Immature natural killer cell (primary cell): ENCODE measurements around the gene CELF4. TPM values are rescaled to one million over a fixed set of nuclear protein-coding genes. Genes with fewer than 3 reads are reported as not detected.

Source experiments
- DNase-seq, 3 donors: peaks; one replicate each; pipeline ENCODE4 v3.0.0; 2022; ENCODE audit warnings: mixed read lengths in 1 of 3
- H3K27ac Mint-ChIP-seq, 6 donors: one replicate each; pipeline ENCODE4 v1.8.0; 2020; ENCODE audit warnings: mixed read lengths in 6 of 6, mild to moderate bottlenecking in 5 of 6, inconsistent platforms in 4 of 6, moderate library complexity in 3 of 6
- H3K27me3 Mint-ChIP-seq, 3 donors: one replicate each; pipeline ENCODE4 v1.8.0; 2020 to 2021; ENCODE audit warnings: low read depth in 3 of 3, mild to moderate bottlenecking in 3 of 3, mixed read lengths in 3 of 3, moderate library complexity in 3 of 3, inconsistent platforms in 1 of 3
- H3K36me3 Mint-ChIP-seq, 3 donors: one replicate each; pipeline ENCODE4 v1.8.0; 2020; ENCODE audit warnings: mixed read lengths in 3 of 3, inconsistent platforms in 2 of 3, mild to moderate bottlenecking in 2 of 3
- H3K4me1 Mint-ChIP-seq, 2 donors: one replicate each; pipeline ENCODE4 v1.8.0; 2020; ENCODE audit warnings: inconsistent platforms in 2 of 2, mild to moderate bottlenecking in 2 of 2, mixed read lengths in 2 of 2, moderate library complexity in 1 of 2
- H3K4me3 Mint-ChIP-seq, 5 donors: one replicate each; pipeline ENCODE4 v1.8.0; 2020; ENCODE audit warnings: mild to moderate bottlenecking in 5 of 5, mixed read lengths in 5 of 5, inconsistent platforms in 3 of 5, moderate library complexity in 3 of 5
- H3K9me3 Mint-ChIP-seq, 6 donors: one replicate each; pipeline ENCODE4 v1.8.0; 2020; ENCODE audit warnings: mild to moderate bottlenecking in 6 of 6, mixed read lengths in 6 of 6, inconsistent platforms in 4 of 6, moderate library complexity in 3 of 6
- polyA plus RNA-seq, 3 donors: library from polyadenylated mRNA; unstranded; fragments of 300-500 nt; fragmentation: Illumina TruSeq; gene quantifications; one replicate each; pipeline ENCODE4 v1.2.3, GENCODE V29; 2021

Gene CELF4
- polyA plus RNA-seq, 3 donors from 2014 or later, result 0.07 to 0.13 TPM; not detected in 1

DNA sequence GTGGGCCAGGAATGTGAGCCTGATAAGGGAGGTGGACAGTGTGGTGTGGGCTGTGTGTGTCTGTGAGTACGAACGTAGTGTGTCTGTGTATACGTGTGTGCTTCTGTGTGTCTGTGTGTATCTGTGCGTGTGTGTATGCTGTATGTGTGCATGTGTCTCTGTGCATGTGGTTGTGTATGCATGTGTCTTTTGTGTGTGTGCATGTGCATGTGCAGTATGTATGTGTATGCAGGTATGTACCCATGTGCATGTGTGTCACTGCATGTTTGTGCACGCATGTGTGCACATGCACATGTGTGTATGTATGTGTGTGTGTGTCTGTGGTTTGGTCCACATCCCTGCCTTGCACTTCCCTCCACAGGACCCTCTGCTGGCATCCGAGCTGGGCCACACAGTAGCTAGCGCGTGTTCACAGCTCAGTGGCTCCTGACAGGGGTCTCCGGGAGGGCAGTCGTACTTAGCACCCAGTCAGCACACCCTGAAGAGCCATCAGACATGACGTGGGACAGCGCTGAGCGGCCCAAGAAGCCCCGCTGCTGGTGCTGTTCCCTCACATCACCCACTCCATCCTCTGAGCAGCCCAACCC lies 114.3 kb downstream of the CELF4 start:
- no peaks in the 10 kb centered on the region for H3K36me3 Mint-ChIP-seq
- DNase-seq, result no peak
- H3K4me1 Mint-ChIP-seq, result no peaks in the 10 kb centered on the region
- no peak overlapping the region for H3K4me3 Mint-ChIP-seq
- H3K27me3 Mint-ChIP-seq, result peaks cover 1 to 4% (median 2%) of the 10 kb centered on the region in 3 donors
- no peak overlapping the region for H3K27ac Mint-ChIP-seq
- H3K9me3 Mint-ChIP-seq, result peaks cover 0 to 3% (median 0%) of the 10 kb centered on the region in 6 donors

DNA sequence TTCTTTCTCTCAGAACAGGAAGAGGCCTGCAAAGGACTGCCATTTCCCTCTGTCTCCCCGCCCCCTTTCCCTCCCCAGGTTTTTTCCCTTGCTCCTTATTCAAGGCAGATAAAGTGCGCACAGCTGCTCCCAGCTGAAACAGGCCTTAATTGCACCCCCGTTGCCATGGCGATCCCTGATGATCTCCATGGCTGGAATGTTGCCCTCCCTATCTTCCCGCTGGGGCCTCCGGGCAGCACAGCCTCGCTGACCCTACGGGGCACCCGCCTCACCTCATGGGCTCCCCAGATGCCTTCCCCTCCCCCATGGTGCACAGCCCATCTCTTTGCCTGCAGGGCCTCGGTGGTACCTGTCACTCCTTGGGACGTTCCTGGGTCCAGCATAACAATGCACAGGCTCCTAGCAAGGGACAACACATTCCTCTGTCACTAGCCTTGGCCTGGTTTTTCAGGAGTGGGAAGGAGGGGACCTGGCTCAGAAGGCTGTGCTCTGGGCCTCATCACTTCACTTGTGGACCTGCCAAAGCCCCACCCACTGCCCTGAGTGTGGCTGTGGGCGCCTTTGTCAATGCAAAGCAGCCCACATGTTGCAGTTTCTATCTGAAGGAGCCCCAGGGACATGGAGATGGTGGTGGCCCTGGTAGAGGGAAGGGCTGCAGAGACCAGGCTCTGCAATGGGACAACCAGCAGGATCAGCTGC lies 115.0 kb downstream of the CELF4 start:
- no peak overlapping the region for H3K27ac Mint-ChIP-seq
- peaks cover 1 to 4% (median 4%) of the 10 kb centered on the region in 3 donors for H3K27me3 Mint-ChIP-seq
- no peaks in the 10 kb centered on the region for H3K36me3 Mint-ChIP-seq
- no peak for DNase-seq
- no peaks in the 10 kb centered on the region for H3K4me1 Mint-ChIP-seq
- H3K4me3 Mint-ChIP-seq, result no peak overlapping the region
- H3K9me3 Mint-ChIP-seq, result peaks cover 0 to 3% (median 0%) of the 10 kb centered on the region in 6 donors

DNA sequence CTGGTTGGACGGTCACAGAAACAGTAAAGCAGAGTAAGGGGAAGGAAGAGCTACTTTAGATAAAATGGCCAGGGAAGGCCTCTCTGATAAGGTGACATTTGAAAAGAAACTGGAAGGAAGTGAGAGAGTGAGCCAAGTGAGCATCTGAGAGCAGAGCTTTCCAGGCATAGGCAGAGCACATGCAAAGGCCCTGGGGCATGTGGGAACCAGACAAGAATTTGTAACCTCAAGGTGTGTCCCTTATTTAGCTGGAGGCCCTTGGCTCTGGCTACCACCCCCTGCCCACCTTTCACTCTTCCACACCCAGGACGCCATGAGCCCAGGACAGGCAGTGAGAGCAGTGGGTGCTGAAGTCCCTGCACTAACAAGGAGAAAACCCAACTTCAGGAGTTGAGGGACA lies 116.0 kb downstream of the CELF4 start:
- Mint-ChIP-seq H3K9me3 (peaks cover 0 to 3% (median 0%) of the 10 kb centered on the region in 6 donors), H3K4me1 (no peaks in the 10 kb centered on the region), H3K4me3 (no peak overlapping the region), H3K27ac (no peak overlapping the region), H3K27me3 (peaks cover 1 to 6% (median 4%) of the 10 kb centered on the region in 3 donors), H3K36me3 (no peaks in the 10 kb centered on the region)
- no peak for DNase-seq

DNA sequence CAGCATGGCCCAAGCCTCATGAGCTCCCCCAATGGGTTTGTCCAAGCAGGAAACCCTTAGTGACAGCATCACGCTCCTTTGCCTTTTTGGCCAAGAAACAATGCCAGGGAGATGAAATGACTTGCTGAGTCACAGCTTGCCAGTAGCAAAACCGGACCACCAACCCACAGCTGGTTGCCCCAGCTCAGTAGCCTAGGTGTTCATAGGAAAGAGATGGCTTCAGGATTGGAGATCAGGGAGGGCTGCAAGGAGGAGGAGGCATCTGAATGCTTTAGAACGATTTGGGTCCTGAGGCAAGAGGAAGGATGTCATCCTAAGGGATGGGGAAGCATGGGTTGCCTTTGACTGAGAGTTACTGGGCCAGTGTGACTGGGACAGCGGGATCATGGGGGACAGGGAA lies 116.7 kb downstream of the CELF4 start:
- no peak overlapping the region for H3K27ac Mint-ChIP-seq

DNA sequence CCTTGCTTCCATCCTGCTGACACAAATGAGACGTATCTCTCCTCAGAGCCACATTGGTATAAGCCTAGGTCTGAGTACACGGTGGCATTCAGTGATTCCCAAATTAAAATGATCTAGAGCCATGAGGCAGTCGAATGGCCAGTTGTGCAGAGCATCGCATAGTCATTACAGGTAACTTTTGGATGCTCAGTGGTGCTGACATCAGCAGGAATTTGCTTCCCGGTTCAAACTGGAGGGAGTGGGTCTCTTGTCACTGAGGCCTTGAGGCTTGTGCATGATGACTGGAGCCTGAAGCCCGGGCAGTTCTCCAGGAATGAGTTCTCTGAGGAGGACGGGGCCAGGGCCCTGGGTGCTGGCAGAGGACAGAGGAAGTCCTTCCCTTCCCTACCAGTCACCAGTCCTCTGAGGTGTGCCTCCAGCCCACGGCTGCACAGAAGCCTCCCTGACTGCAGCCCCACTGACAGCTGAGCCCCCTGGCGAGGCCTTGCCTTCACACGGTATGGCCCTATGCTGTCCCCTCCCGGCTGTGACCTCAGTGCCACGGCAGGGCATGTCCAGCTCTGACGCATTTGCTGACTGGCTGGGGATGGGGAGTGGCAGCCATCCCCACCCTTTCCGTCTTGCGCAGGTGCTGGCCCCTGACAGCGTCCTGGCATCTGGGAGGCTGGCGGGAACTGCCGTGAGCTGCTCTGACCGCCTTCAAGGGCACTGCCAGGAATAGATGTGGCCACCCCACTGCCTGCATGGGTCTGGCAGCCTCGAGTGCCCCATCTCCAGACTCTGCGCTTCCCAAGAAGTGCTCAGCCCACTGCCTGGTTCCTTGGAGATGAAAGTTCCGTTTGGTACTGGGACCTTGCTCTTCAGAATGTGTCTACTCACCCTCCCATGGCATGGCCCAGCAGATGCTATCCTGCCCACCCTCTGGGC lies 117.4 kb downstream of the CELF4 start:
- Mint-ChIP-seq H3K9me3 (peaks cover 0 to 6% (median 0%) of the 10 kb centered on the region in 6 donors), H3K36me3 (no peaks in the 10 kb centered on the region), H3K4me3 (no peak overlapping the region), H3K27ac (no peak overlapping the region), H3K4me1 (no peaks in the 10 kb centered on the region), H3K27me3 (peaks cover 1 to 6% (median 5%) of the 10 kb centered on the region in 3 donors)
- DNase-seq, result no peak

More for the DNA sequence above, 116.7 kb downstream of the CELF4 start:
- Mint-ChIP-seq H3K27me3 (peaks cover 1 to 7% (median 6%) of the 10 kb centered on the region in 3 donors), H3K36me3 (no peaks in the 10 kb centered on the region), H3K4me1 (no peaks in the 10 kb centered on the region), H3K9me3 (peaks cover 0 to 5% (median 0%) of the 10 kb centered on the region in 6 donors), H3K4me3 (no peak overlapping the region)
- no peak for DNase-seq

DNA sequence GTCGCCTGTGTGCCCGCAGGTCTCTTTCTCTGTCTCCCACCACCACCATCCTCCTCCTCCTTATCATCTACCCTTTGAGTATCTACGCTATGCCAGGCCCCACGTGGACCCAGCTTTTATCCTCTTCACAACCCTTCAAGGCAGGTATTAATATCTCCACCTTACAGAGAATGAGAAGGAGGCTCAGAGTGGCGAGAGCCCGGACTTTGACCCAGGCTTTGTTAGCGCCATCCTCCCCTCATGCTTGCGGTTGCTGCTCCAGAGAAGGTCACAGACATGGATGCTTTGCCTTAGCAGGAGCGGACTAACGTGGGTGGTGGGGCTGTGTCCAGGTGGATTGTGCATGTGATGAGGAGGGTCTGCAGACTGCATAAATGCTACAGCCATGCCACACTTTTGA lies 119.8 kb downstream of the CELF4 start:
- DNase-seq, result no peak
- no peak overlapping the region for H3K27ac Mint-ChIP-seq
- H3K36me3 Mint-ChIP-seq, result no peaks in the 10 kb centered on the region
- peaks cover 1 to 7% (median 4%) of the 10 kb centered on the region in 3 donors for H3K27me3 Mint-ChIP-seq
- H3K4me1 Mint-ChIP-seq, result no peaks in the 10 kb centered on the region
- H3K4me3 Mint-ChIP-seq, result no peak overlapping the region
- H3K9me3 Mint-ChIP-seq, result peaks cover 0 to 6% (median 0%) of the 10 kb centered on the region in 6 donors

DNA sequence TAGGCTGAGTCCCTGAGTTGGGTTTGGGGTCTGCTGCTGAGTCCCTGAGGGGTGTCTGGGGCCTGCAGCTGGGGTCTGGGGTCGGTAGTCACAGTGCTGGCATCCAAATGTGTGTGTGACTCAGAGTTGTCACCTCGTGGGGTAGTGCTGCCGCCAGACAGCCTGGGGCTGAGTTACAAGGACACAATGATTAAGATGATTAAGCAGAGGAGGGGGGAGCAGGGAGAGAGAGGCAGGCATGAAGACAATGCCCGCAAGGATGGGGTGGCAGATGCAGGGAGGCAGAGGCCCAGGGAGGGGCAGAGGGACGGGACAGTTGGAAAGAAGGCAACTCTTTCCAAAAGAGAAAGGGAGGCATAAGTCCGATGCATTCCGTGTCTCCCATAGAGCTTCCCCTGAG lies 120.2 kb downstream of the CELF4 start:
- Mint-ChIP-seq H3K4me3 (no peak overlapping the region), H3K27ac (no peak overlapping the region), H3K36me3 (no peaks in the 10 kb centered on the region), H3K4me1 (no peaks in the 10 kb centered on the region), H3K27me3 (peaks cover 1 to 7% (median 4%) of the 10 kb centered on the region in 3 donors), H3K9me3 (peaks cover 0 to 6% (median 0%) of the 10 kb centered on the region in 6 donors)
- no peak for DNase-seq

DNA sequence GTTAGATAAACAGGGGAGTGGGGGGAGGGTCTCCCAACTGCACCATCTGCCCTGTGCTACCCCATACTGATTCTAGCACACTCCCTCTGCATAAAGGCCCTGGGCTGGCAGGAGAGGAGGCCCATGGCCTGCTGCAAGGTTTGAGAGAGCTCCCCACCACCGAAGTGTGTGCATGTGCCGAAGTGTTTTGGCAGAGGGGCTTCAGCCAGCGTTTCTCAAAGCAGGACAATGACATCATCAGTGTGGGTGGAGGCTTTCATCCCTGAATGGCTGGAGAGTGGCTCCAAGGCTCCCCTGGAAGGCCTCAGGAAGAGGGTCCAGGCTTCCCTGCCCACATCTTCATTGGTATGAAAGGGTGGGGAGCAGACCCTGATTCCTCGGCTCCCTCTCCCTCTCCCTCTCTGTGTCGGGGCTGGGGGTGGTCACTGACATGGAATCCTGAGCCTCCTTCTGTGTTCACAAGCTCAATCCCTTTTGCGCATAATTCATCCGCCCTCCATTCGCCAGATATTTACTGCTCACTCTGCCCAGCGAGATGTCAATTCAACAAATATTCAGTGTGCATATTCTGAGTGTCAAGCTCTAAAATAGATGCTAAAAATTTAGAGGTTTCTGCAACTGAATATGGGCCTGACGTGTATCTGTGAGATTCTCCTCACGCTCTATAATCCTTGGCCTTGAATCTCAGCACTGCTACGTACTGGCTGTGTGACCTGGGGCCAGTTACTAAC lies 122.1 kb downstream of the CELF4 start:
- no peak for DNase-seq
- no peak overlapping the region for H3K4me3 Mint-ChIP-seq
- no peaks in the 10 kb centered on the region for H3K36me3 Mint-ChIP-seq
- peaks cover 0 to 3% (median 0%) of the 10 kb centered on the region in 6 donors for H3K9me3 Mint-ChIP-seq
- H3K27ac Mint-ChIP-seq, result no peak overlapping the region
- H3K4me1 Mint-ChIP-seq, result no peaks in the 10 kb centered on the region
- peaks cover 1 to 7% (median 2%) of the 10 kb centered on the region in 3 donors for H3K27me3 Mint-ChIP-seq

DNA sequence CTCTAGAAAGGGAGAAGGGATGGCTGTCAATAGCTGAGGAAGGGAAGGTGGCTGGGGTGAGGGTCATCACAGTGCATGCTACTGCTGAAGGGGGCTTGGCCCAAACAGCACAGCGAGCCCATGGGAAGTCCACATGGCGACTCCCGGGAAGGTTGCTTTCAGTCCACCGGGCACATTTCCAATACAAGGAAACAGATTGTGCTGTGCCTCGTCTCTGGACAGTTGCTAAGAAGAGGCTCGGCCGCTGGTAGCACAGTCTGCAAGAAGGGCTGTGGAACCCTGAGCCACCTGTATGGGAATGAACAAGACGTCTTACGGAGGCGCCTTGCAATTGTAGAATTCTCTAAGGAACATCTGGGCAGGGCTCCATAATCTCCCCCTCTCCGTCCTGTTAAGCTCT lies 123.1 kb downstream of the CELF4 start:
- no peak overlapping the region for H3K4me3 Mint-ChIP-seq
- H3K4me1 Mint-ChIP-seq, result no peaks in the 10 kb centered on the region
- no peak for DNase-seq
- H3K27me3 Mint-ChIP-seq, result peaks cover 1 to 12% (median 2%) of the 10 kb centered on the region in 3 donors
- peaks cover 0 to 3% (median 0%) of the 10 kb centered on the region in 6 donors for H3K9me3 Mint-ChIP-seq
- no peaks in the 10 kb centered on the region for H3K36me3 Mint-ChIP-seq
- no peak overlapping the region for H3K27ac Mint-ChIP-seq

DNA sequence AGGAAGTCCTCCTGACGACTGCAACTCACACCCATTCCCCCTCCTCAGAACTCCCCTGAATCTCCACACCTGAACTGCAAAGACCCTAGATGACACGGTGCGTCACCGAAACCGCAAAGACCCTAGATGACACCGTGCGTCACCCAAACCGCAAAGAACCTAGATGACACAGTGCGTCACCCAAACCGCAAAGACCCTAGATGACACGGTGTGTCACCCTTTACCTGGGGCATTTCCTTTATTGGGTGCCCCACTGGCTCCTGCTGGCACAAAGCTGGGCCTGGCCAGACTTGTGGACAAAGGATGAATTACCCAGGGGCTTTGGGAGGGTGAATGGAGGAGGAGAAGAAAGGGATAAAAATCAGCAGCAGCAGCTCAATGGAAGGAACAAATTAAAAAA lies 123.8 kb downstream of the CELF4 start:
- no peaks in the 10 kb centered on the region for H3K4me1 Mint-ChIP-seq
- H3K4me3 Mint-ChIP-seq, result no peak overlapping the region
- H3K27ac Mint-ChIP-seq, result no peak overlapping the region
- peaks cover 0 to 3% (median 0%) of the 10 kb centered on the region in 6 donors for H3K9me3 Mint-ChIP-seq
- peaks cover 1 to 12% (median 2%) of the 10 kb centered on the region in 3 donors for H3K27me3 Mint-ChIP-seq
- no peaks in the 10 kb centered on the region for H3K36me3 Mint-ChIP-seq
- DNase-seq, result no peak

DNA sequence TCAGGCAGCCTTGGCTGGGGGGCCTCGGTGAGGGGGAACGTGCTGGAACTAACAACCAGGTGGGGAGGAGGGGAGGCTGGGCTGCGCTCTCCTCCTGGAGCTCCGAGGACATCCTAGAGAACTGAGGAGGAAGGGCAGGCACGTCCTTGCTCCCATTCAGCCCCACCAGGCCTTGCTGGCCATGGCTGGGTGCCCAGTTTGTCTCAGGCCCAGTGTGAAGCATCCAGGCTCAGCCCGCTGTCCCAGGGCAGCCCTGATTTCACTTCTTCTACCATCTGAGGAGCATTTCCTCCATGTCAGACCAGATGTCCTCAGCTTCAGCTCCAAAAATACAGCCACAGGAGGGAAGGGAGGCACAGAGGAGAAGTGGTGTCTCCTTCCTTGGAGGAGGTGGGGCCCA lies 125.4 kb downstream of the CELF4 start:
- Mint-ChIP-seq H3K27me3 (peaks cover 1 to 10% (median 2%) of the 10 kb centered on the region in 3 donors), H3K4me3 (no peak overlapping the region), H3K4me1 (peaks cover 0 to 4% of the 10 kb centered on the region in 2 donors), H3K27ac (no peak overlapping the region), H3K9me3 (peaks cover 0 to 3% (median 0%) of the 10 kb centered on the region in 6 donors), H3K36me3 (no peaks in the 10 kb centered on the region)
- no peak for DNase-seq

DNA sequence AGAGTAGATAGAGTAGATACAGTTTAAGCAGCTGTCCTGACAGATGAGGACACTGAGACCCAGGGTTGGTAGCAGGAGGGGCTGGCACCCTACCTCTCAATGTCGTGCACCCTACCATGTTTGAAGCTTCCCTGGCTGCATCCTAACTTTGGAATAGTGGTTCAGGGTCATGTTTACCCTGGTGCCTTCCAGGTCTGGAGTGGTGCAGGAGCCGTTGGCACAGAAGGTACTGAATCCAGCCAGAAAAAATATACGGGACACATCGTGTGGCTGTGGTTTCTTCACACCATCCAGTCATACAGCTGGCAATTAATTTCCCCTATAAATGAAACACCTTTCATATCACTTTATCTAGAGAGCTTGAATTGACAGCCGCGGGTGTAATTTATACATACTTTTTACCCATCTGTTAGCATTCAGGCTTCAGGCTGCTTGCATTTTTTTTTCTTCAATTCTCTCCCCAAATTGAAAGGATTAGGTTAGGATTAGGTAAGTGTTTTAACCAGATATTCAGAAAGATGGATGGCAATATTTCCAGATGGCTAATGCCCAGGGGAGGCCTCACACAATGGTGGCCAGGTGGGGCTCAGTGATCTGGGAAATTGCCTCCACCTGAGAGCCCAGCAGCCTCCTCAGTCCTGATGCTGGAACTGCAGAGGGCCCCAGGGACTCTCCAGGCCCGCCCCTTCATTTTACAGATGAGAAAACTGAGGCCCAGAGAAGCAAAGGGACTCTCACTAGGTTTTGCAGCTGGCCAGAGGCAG lies 127.0 kb downstream of the CELF4 start:
- no peaks in the 10 kb centered on the region for H3K9me3 Mint-ChIP-seq
- DNase-seq, result no peak
- no peak overlapping the region for H3K4me3 Mint-ChIP-seq
- peaks cover 0 to 7% (median 1%) of the 10 kb centered on the region in 3 donors for H3K27me3 Mint-ChIP-seq
- peaks cover 0 to 4% of the 10 kb centered on the region in 2 donors for H3K4me1 Mint-ChIP-seq
- no peak overlapping the region for H3K27ac Mint-ChIP-seq
- H3K36me3 Mint-ChIP-seq, result no peaks in the 10 kb centered on the region

DNA sequence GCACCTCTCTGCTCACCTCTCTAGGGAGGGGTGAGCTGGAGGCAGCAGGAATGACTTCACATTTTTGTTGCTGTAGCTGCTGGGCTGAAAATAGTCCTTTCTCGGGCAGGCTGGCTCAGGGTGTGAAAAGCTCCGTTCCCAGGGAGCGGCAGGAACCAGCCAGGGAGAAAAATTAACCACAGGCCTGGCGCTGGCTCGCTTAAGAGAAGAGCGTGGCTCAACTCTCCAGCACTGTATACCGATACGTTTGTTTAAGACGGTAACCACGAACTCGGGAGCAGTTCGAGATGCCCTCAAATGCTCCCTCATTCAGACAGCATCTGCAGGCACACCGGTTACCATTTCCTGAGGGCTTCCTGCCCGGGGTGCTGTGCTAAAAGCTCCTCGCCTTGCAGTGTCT lies 129.6 kb downstream of the CELF4 start:
- H3K36me3 Mint-ChIP-seq, result no peaks in the 10 kb centered on the region
- H3K27me3 Mint-ChIP-seq, result peaks cover 0 to 6% (median 1%) of the 10 kb centered on the region in 3 donors
- peaks cover 4 to 6% of the 10 kb centered on the region in 2 donors for H3K4me1 Mint-ChIP-seq
- no peak for DNase-seq
- H3K9me3 Mint-ChIP-seq, result peaks cover 0 to 1% (median 0%) of the 10 kb centered on the region in 6 donors
- no peak overlapping the region for H3K4me3 Mint-ChIP-seq
- no peak overlapping the region for H3K27ac Mint-ChIP-seq
